Fibroblast of lung (primary cell): ENCODE data around the gene MBNL1. TPM values are rescaled to one million over a fixed set of nuclear protein-coding genes. Genes with fewer than 3 reads are reported as not detected.
A peak's percentile ranks its signal among the peaks of the same experiment; 100 is the strongest.

Experiments
- DNase-seq, 2 donors: peaks; one replicate each; pipeline versions ENCODE4 v3.0.0 to v3.0.0-alpha.2; 2010; ENCODE audit warnings: low read depth in 2 of 2
- H2AFZ ChIP-seq: 2 replicates; pipeline ENCODE4 v1.5.1; 2012; ENCODE audit warnings: low read length, control low read depth, inconsistent platforms
- H3K27ac ChIP-seq: 2 replicates; pipeline ENCODE4 v1.5.1; 2011; ENCODE audit warnings: low read length, control low read depth; ENCODE audit not compliant: insufficient read depth
- H3K27me3 ChIP-seq: 2 replicates; pipeline ENCODE4 v1.5.1; 2011; ENCODE audit warnings: mild to moderate bottlenecking, low read length; ENCODE audit not compliant: control insufficient read depth, insufficient read depth
- H3K36me3 ChIP-seq: 2 replicates; pipeline ENCODE4 v1.5.1; 2011; ENCODE audit warnings: low read length; ENCODE audit not compliant: control insufficient read depth, insufficient read depth
- H3K4me1 ChIP-seq: 2 replicates; pipeline ENCODE4 v1.5.1; 2011; ENCODE audit warnings: low read length; ENCODE audit not compliant: control insufficient read depth, insufficient read depth; ENCODE audit errors: extremely low read depth
- H3K4me2 ChIP-seq: 2 replicates; pipeline ENCODE4 v1.5.1; 2011; ENCODE audit warnings: low read length, control low read depth; ENCODE audit not compliant: insufficient read depth; ENCODE audit errors: extremely low read depth
- H3K4me3 ChIP-seq, 4 experiments: fragments of 200-600 bp in 1 of 4; sonication (generic) in 1 of 4; replicated peaks in 1 of 4; 2 replicates each; pipeline ENCODE4 v1.5.1; 2011 to 2016; ENCODE audit warnings: low read length in 4 of 4, low read depth in 3 of 4, mild to moderate bottlenecking in 3 of 4, control low read depth in 2 of 4, inconsistent platforms in 1 of 4, mixed read lengths in 1 of 4; ENCODE audit not compliant: insufficient read depth in 1 of 4; ENCODE audit errors: control extremely low read depth in 1 of 4
- H3K79me2 ChIP-seq: 2 replicates; pipeline ENCODE4 v1.5.1; 2012; ENCODE audit warnings: mild to moderate bottlenecking, low read length, inconsistent platforms; ENCODE audit not compliant: control insufficient read depth, insufficient read depth
- H3K9ac ChIP-seq: 2 replicates; pipeline ENCODE4 v1.5.1; 2011; ENCODE audit warnings: mild to moderate bottlenecking, low read length, control low read depth; ENCODE audit not compliant: insufficient read depth
- H3K9me3 ChIP-seq: 2 replicates; pipeline ENCODE4 v1.5.1; 2012; ENCODE audit warnings: low read depth, low read length; ENCODE audit not compliant: control insufficient read depth, insufficient read depth
- H4K20me1 ChIP-seq: 2 replicates; pipeline ENCODE4 v1.5.1; 2011; ENCODE audit warnings: low read length; ENCODE audit not compliant: control insufficient read depth, insufficient read depth; ENCODE audit errors: extremely low read depth
- EZH2 ChIP-seq: IDR thresholded peaks from 2 replicates; pipeline ENCODE4 v1.5.1; 2012; ENCODE audit warnings: low read length, control low read depth, mild to moderate bottlenecking; ENCODE audit errors: missing control alignments
- polyA plus RNA-seq, 2 donors: library from polyadenylated mRNA; depleted of rRNA in 1 of 2; stranded (reverse) in 1 of 2; unstranded in 1 of 2; fragments of >200 nt; gene quantifications; 2 replicates each; pipeline ENCODE4 v1.2.1, GENCODE V29; 2011 to 2012; ENCODE audit warnings: missing spikeins in 1 of 2
- total RNA-seq: library from RNA; depleted of rRNA; stranded (reverse); fragments of >200 nt; gene quantifications from 2 replicates; pipeline ENCODE4 v1.2.1, GENCODE V29; 2014
- TF ChIP-seq, protein P1 (sequence below), 2 donors: IDR thresholded peaks in 1 of 2; conservative IDR thresholded peaks in 1 of 2; 1 replicate in 1 of 2; 2 replicates in 1 of 2; pipeline ENCODE4 v1.5.1; 2011 to 2012; ENCODE audit warnings: low read length in 2 of 2, control low read depth in 1 of 2, inconsistent platforms in 1 of 2, low read depth in 1 of 2, mild to moderate bottlenecking in 1 of 2

The MBNL1 gene
- total and polyA plus RNA-seq, 2 donors (not counting 1 experiment from before 2014, with no cell fraction given), result 150 to 213 TPM

DNA sequence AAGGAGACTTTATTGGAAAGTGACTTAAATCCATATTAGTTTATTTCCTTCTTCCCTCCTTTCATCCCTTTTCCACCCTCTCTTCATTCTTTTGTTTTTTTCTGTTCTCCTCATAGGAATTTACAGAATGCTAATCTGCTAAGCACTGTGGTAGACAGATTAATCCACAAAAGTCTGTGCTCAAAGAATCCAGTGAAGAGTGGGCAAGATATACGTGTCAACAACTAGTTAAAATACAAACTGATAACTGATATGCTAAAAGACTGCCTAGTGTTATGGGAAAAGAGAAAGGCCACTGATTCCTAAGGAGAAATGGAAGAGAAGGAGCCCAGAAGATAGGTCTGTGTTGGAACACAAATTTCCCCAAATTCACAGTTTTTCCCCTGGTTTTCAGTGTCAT is 202.2 kb downstream of the MBNL1 start:
- TF ChIP-seq, protein P1, sequence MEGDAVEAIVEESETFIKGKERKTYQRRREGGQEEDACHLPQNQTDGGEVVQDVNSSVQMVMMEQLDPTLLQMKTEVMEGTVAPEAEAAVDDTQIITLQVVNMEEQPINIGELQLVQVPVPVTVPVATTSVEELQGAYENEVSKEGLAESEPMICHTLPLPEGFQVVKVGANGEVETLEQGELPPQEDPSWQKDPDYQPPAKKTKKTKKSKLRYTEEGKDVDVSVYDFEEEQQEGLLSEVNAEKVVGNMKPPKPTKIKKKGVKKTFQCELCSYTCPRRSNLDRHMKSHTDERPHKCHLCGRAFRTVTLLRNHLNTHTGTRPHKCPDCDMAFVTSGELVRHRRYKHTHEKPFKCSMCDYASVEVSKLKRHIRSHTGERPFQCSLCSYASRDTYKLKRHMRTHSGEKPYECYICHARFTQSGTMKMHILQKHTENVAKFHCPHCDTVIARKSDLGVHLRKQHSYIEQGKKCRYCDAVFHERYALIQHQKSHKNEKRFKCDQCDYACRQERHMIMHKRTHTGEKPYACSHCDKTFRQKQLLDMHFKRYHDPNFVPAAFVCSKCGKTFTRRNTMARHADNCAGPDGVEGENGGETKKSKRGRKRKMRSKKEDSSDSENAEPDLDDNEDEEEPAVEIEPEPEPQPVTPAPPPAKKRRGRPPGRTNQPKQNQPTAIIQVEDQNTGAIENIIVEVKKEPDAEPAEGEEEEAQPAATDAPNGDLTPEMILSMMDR (conservative IDR thresholded peaks at IDR 0.05 in 1 of 2, IDR thresholded peaks at IDR 0.05 in 1 of 2; ENCODE audit: low read depth in 1 of 2, low read length in 2 of 2), result no peak
- TF ChIP-seq EZH2, result no peak
- no peak for DNase-seq

DNA sequence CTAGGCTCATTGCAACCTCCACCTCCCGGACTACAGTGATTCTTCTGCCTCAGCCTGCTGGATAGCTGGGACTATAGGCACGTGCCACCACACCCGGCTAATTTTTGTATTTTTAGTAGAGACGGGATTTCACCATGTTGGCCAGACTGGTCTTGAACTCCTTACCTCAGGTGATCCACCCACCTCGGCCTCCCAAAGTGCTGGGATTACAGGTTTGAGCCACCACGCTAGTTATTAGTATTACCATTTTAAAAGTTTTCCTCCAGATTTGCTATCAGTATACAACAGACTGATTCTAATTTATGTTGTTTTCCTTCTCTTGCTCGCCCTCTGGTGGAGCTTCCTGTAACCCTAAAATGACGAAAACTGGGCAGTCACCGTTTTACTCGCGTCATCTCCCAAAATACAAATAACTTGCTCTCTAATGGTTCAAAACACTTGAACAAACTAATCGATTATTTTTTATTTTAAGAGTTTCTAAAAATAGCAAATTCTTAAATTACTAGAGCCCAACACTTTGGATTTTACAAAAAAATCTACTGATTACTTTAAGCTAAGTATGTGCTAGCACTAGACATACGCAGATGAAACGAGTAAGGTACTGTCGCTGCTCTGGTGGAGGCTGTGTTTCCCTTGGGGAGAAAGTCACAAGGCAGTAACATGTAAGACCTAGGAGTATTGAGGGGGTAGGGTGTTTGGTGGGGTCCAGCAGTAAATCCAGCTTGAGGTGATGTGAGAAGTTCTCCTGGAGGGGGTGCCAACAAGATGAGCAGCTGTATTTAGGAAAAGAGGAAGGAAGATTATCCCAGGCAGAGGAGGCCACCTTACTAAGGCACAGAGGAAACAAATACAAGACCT is 203.3 kb downstream of the MBNL1 start:
- Histone ChIP-seq H4K20me1 (no peaks in the 10 kb centered on the region), H3K9ac (no peak overlapping the region), H2AFZ (no peak overlapping the region), H3K79me2 (no peaks in the 10 kb centered on the region), H3K4me2 (peak overlapping the region; percentile 5), H3K4me3 (peak overlapping the region in 1 of 4 experiments; percentile 26), H3K9me3 (no peaks in the 10 kb centered on the region), H3K27ac (no peak overlapping the region), H3K27me3 (no peaks in the 10 kb centered on the region), H3K36me3 (no peaks in the 10 kb centered on the region), H3K4me1 (no peaks in the 10 kb centered on the region)
- peak; percentile 43 to 72 for DNase-seq
- TF ChIP-seq EZH2, result no peak
- TF ChIP-seq, protein P1 (conservative IDR thresholded peaks at IDR 0.05 in 1 of 2, IDR thresholded peaks at IDR 0.05 in 1 of 2; ENCODE audit: low read depth in 1 of 2, low read length in 2 of 2), result peak; percentile 72 to 79

More for the DNA sequence above, 202.2 kb downstream of the MBNL1 start:
- H3K27me3 ChIP-seq, result no peaks in the 10 kb centered on the region
- H3K79me2 ChIP-seq, result no peaks in the 10 kb centered on the region
- H3K9me3 ChIP-seq, result no peaks in the 10 kb centered on the region
- H3K27ac ChIP-seq, result no peak overlapping the region
- H2AFZ ChIP-seq, result no peak overlapping the region
- no peak overlapping the region for H3K9ac ChIP-seq
- H3K36me3 ChIP-seq, result no peaks in the 10 kb centered on the region
- H3K4me3 ChIP-seq, result no peak overlapping the region
- no peaks in the 10 kb centered on the region for H4K20me1 ChIP-seq
- H3K4me2 ChIP-seq, result no peak overlapping the region
- H3K4me1 ChIP-seq, result no peaks in the 10 kb centered on the region

DNA sequence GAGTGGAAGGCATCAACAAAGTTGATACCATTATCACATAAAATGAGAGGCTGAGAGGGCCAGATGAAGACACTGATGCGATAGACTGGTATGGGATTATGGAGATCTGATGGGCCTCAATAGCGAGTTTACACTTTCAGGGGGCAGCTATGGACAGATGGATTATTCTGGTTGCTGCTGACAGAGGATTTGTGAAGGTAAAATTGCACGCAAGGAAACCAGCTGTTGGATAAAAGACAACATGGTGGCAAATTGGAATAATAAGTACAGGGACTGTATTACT is 203.9 kb downstream of the MBNL1 start:
- no peak overlapping the region for H3K9ac ChIP-seq

More for the DNA sequence above, 203.9 kb downstream of the MBNL1 start:
- Histone ChIP-seq H3K27ac (no peak overlapping the region), H3K4me1 (no peaks in the 10 kb centered on the region), H2AFZ (no peak overlapping the region), H3K36me3 (no peaks in the 10 kb centered on the region), H3K79me2 (no peaks in the 10 kb centered on the region), H4K20me1 (no peaks in the 10 kb centered on the region), H3K4me3 (no peak overlapping the region), H3K9me3 (no peaks in the 10 kb centered on the region), H3K4me2 (no peak overlapping the region), H3K27me3 (no peaks in the 10 kb centered on the region)
- no peak for DNase-seq
- TF ChIP-seq, protein P1 (conservative IDR thresholded peaks at IDR 0.05 in 1 of 2, IDR thresholded peaks at IDR 0.05 in 1 of 2; ENCODE audit: low read depth in 1 of 2, low read length in 2 of 2), result no peak
- TF ChIP-seq EZH2, result no peak
